Loucy (cell line): Measurements from ENCODE around the gene GNPTAB.

ENCODE experiments used
- H2AFZ ChIP-seq: fragments of 200-600 bp; sonication (generic); 2 replicates; pipeline ENCODE4 v1.6.0; 2016; ENCODE audit warnings: antibody characterized with exemption, mild to moderate bottlenecking, low read length, moderate library complexity
- H3F3A ChIP-seq: fragments of 200-600 bp; 2 replicates; pipeline ENCODE4 v1.6.0; 2016; ENCODE audit warnings: antibody characterized with exemption, low read depth, mild to moderate bottlenecking
- H3K27me3 ChIP-seq: fragments of 200-600 bp; sonication (generic); 2 replicates; pipeline ENCODE4 v1.6.1; 2014; ENCODE audit warnings: low read length, mild to moderate bottlenecking; ENCODE audit not compliant: insufficient read depth, poor library complexity, severe bottlenecking
- H3K36me3 ChIP-seq: fragments of 200-600 bp; sonication (generic); 2 replicates; pipeline ENCODE4 v1.6.1; 2016; ENCODE audit warnings: low read length; ENCODE audit not compliant: insufficient read depth
- H3K4me1 ChIP-seq: fragments of 200-600 bp; sonication (generic); 2 replicates; pipeline ENCODE4 v1.5.1; 2014; ENCODE audit warnings: low read length, mild to moderate bottlenecking; ENCODE audit not compliant: insufficient read depth, poor library complexity, severe bottlenecking
- H3K4me2 ChIP-seq: fragments of 200-600 bp; sonication (generic); 2 replicates; pipeline ENCODE4 v1.6.0; 2014; ENCODE audit warnings: antibody characterized with exemption, low read length, low read depth, mild to moderate bottlenecking; ENCODE audit not compliant: poor library complexity, severe bottlenecking
- H3K4me3 ChIP-seq: fragments of 200-600 bp; sonication (generic); 2 replicates; pipeline ENCODE4 v1.5.1; 2014; ENCODE audit warnings: low read length, mild to moderate bottlenecking, mixed read lengths; ENCODE audit not compliant: poor library complexity, severe bottlenecking
- H3K79me2 ChIP-seq: fragments of 200-600 bp; sonication (generic); 2 replicates; pipeline ENCODE4 v1.6.1; 2014; ENCODE audit warnings: low read length; ENCODE audit not compliant: insufficient read depth
- H3K9ac ChIP-seq: fragments of 200-600 bp; sonication (generic); 2 replicates; pipeline ENCODE4 v1.6.0; 2014; ENCODE audit warnings: mild to moderate bottlenecking, low read depth, low read length, moderate library complexity; ENCODE audit not compliant: poor library complexity, severe bottlenecking
- H3K9me2 ChIP-seq: fragments of 200-600 bp; sonication (generic); replicated peaks from 2 replicates; pipeline ENCODE4 v1.6.1; 2016; ENCODE audit warnings: low read depth, low read length, mixed read lengths
- H3K9me3 ChIP-seq: fragments of 200-600 bp; sonication (generic); 2 replicates; pipeline ENCODE4 v1.6.1; 2014; ENCODE audit warnings: mild to moderate bottlenecking, antibody characterized with exemption, low read length, low read depth; ENCODE audit not compliant: insufficient read depth
- H4K20me1 ChIP-seq: fragments of 200-600 bp; sonication (generic); 2 replicates; pipeline ENCODE4 v1.6.0; 2014; ENCODE audit warnings: antibody characterized with exemption, low read length, mild to moderate bottlenecking; ENCODE audit not compliant: insufficient read depth, poor library complexity, severe bottlenecking
- EZH2phosphoT487 ChIP-seq: fragments of 200-600 bp; IDR thresholded peaks from 2 replicates; pipeline ENCODE4 v1.6.1; 2018; ENCODE audit warnings: antibody characterized with exemption, mild to moderate bottlenecking, moderate library complexity, borderline replicate concordance
- TF ChIP-seq, protein P1 (sequence below): fragments of 200-600 bp; sonication (generic); conservative IDR thresholded peaks from 2 replicates; pipeline ENCODE4 v1.5.1; 2014; ENCODE audit warnings: mild to moderate bottlenecking, antibody characterized with exemption, low read length

Gene GNPTAB

DNA sequence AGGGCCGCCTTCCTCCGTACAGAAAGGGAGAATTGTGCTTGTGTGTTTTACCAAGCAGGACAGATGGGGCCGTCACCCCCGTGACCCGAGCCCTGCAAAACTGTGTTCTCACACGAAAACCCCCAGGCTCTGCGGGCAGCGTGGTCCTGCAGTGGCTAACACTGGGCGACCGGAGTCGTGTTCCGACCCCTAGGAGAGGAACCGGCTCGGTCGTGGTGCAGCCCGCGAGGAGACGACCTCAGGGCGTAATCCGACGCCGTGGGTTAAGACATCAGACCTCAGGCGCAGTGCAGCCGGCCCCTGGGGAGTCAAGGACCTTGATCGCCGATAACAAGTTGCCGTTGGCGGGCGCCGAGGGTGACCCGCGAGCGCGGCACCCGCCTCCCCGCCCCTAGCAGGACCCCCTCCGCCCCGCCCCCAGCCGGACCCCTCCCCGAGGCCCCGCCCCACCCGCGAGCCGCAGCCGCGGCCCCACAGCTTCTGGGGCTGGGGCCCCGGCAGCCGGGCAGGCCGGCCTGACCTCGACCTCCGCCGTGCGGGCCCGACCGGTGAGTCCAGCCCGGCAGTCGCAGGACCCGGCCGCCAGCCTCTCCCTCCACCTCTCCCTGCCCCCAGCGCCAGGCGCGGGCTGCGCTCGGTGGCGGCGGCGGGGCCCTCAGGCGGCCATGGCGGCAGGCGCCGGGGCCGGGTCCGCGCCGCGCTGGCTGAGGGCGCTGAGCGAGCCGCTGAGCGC, 133.4 kb downstream of the GNPTAB start, which contains the start of gene CHPT1:
Gene CHPT1, plus strand, starts transcription at position 444 of the 733 bp plus-strand sequence. Its CDS starts 222 bp downstream, at position 666.
- H3K4me1 ChIP-seq: peaks cover 36% of the 10 kb centered on the region
- H3F3A ChIP-seq: no peaks in the 10 kb centered on the region
- H3K9me3 ChIP-seq: no peaks in the 10 kb centered on the region
- H3K4me2 ChIP-seq: peak within 1 kb of the TSS; percentile 78
- peaks cover 54% of the 10 kb centered on the region for H3K79me2 ChIP-seq
- H3K9ac ChIP-seq: peak within 1 kb of the TSS; percentile 83
- H3K9me2 ChIP-seq: no peaks in the 10 kb centered on the region
- H3K27me3 ChIP-seq: no peaks in the 10 kb centered on the region
- H3K36me3 ChIP-seq: no peaks in the 10 kb centered on the region
- H4K20me1 ChIP-seq: peaks cover 26% of the 10 kb centered on the region
- H3K4me3 ChIP-seq: peak within 1 kb of the TSS; percentile 81
- peak within 1 kb of the TSS; percentile 96 for H2AFZ ChIP-seq
- TF ChIP-seq, protein P1, sequence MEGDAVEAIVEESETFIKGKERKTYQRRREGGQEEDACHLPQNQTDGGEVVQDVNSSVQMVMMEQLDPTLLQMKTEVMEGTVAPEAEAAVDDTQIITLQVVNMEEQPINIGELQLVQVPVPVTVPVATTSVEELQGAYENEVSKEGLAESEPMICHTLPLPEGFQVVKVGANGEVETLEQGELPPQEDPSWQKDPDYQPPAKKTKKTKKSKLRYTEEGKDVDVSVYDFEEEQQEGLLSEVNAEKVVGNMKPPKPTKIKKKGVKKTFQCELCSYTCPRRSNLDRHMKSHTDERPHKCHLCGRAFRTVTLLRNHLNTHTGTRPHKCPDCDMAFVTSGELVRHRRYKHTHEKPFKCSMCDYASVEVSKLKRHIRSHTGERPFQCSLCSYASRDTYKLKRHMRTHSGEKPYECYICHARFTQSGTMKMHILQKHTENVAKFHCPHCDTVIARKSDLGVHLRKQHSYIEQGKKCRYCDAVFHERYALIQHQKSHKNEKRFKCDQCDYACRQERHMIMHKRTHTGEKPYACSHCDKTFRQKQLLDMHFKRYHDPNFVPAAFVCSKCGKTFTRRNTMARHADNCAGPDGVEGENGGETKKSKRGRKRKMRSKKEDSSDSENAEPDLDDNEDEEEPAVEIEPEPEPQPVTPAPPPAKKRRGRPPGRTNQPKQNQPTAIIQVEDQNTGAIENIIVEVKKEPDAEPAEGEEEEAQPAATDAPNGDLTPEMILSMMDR: no peak
- no peak for TF ChIP-seq EZH2phosphoT487

- Histone ChIP-seq H3K4me1 (peaks cover 28% of the 10 kb centered on the region), H3K36me3 (no peaks in the 10 kb centered on the region), H3K9ac (peak overlapping the region; percentile 71), H3F3A (no peaks in the 10 kb centered on the region), H3K27me3 (no peaks in the 10 kb centered on the region), H3K4me2 (peak overlapping the region; percentile 70), H3K79me2 (peaks cover 45% of the 10 kb centered on the region), H4K20me1 (peaks cover 18% of the 10 kb centered on the region), H3K9me3 (no peaks in the 10 kb centered on the region), H3K4me3 (peak overlapping the region; percentile 81), H3K9me2 (no peaks in the 10 kb centered on the region), H2AFZ (peak overlapping the region; percentile 96)
- TF ChIP-seq EZH2phosphoT487: no peak
- TF ChIP-seq, protein P1: no peak
These were observed 134.2 kb downstream of the GNPTAB start for GRCh38 chr12:101696251-101697196.

- H3K4me3 ChIP-seq: no peak overlapping the region
- TF ChIP-seq, protein P1: no peak
- TF ChIP-seq EZH2phosphoT487: no peak
- peaks cover 37% of the 10 kb centered on the region for H3K79me2 ChIP-seq
- no peaks in the 10 kb centered on the region for H3F3A ChIP-seq
- no peaks in the 10 kb centered on the region for H3K9me2 ChIP-seq
- H3K9ac ChIP-seq: no peak overlapping the region
- peaks cover 11% of the 10 kb centered on the region for H4K20me1 ChIP-seq
- H3K4me2 ChIP-seq: no peak overlapping the region
- peaks cover 20% of the 10 kb centered on the region for H3K4me1 ChIP-seq
- no peaks in the 10 kb centered on the region for H3K9me3 ChIP-seq
- H3K27me3 ChIP-seq: no peaks in the 10 kb centered on the region
- H3K36me3 ChIP-seq: no peaks in the 10 kb centered on the region
- no peak overlapping the region for H2AFZ ChIP-seq
These were observed 135.1 kb downstream of the GNPTAB start for GRCh38 chr12:101695706-101696105.
